Activated CD8-positive, alpha-beta memory T cell treated with anti-CD3 and anti-CD28 coated beads, Interleukin-2, amount 50 U/mL, for 4 hours (primary cell): ENCODE data around the gene CCDC170.

Experiments used
- DNase-seq: peaks from one replicate; pipeline ENCODE4 v3.0.0-alpha.2; 2020

Gene CCDC170

GRCh38 chr6:151624481-151624880, 130.7 kb downstream of the CCDC170 start:
- no peak for DNase-seq

GRCh38 chr6:151624900-151625536, 131.2 kb downstream of the CCDC170 start:
- DNase-seq = no peak

GRCh38 chr6:151627689-151628444, 134.1 kb downstream of the CCDC170 start:
- no peak for DNase-seq

- DNase-seq = no peak
Observed at GRCh38 chr6:151629791-151630190, 136.0 kb downstream of the CCDC170 start.

- DNase-seq = no peak
Observed at GRCh38 chr6:151630387-151630786, 136.6 kb downstream of the CCDC170 start.

GRCh38 chr6:151630991-151631655, 137.3 kb downstream of the CCDC170 start:
- DNase-seq = no peak

GRCh38 chr6:151632415-151632987, 138.7 kb downstream of the CCDC170 start:
- DNase-seq = no peak

GRCh38 chr6:151633526-151634335, 139.9 kb downstream of the CCDC170 start:
- DNase-seq = no peak

- DNase-seq = no peak
Observed at GRCh38 chr6:151634336-151634720, 140.5 kb downstream of the CCDC170 start.

- no peak for DNase-seq
Observed at GRCh38 chr6:151635741-151636140, 141.9 kb downstream of the CCDC170 start.

GRCh38 chr6:151637814-151638213, 144.0 kb downstream of the CCDC170 start:
- DNase-seq = no peak

- DNase-seq = no peak
Observed at GRCh38 chr6:151639750-151640149, 145.9 kb downstream of the CCDC170 start.

- DNase-seq = no peak
Observed at GRCh38 chr6:151641028-151641427, 147.2 kb downstream of the CCDC170 start.

GRCh38 chr6:151647976-151648639, 154.3 kb downstream of the CCDC170 start:
- no peak for DNase-seq

- no peak for DNase-seq
Observed at GRCh38 chr6:151649835-151650234, 156.0 kb downstream of the CCDC170 start.

- no peak for DNase-seq
Observed at GRCh38 chr6:151651639-151652038, 157.8 kb downstream of the CCDC170 start.

- no peak for DNase-seq
Observed at GRCh38 chr6:151652325-151652724, 158.5 kb downstream of the CCDC170 start.

GRCh38 chr6:151655099-151655498, 161.3 kb downstream of the CCDC170 start:
- no peak for DNase-seq

- no peak for DNase-seq
Observed at GRCh38 chr6:151656392-151656791, 162.6 kb downstream of the CCDC170 start.

- DNase-seq = no peak
Observed at GRCh38 chr6:151658091-151658490, 164.3 kb downstream of the CCDC170 start.

- no peak for DNase-seq
Observed at GRCh38 chr6:151659212-151659611, 165.4 kb downstream of the CCDC170 start.

GRCh38 chr6:151661509-151661908, 167.7 kb downstream of the CCDC170 start:
- DNase-seq = no peak
